ENCODE measurements around the gene TMEM63C.

DNA sequence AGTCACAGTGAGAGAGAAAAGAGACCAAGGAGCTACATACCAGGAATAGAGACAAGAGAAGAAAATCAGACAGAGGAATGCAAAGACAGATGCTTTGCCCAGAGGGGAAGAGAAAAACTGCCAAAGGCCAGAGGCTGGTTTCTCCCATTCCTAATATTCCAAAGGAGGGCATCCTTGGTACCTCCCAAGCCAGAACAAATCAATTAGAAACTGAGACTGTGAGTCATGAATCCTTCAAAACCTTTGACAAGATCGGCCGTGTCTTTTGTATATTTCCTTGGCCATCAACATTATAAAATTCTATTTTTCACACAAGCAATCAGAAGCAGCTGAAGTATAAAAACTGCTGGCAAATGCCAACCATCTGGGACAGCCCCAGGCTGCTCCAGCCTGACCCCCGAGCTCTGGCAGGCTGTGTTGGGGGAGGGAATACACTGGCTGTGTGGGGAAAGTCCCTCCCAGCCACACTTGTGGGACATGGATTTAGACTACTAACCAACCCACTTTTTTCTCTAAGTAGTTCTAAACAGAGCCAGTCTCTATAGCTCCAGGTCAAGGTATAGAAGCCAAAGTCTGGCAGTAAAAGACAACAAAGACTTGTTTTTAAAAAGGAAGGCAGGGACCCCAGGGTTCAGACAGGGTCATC, 125.4 kb downstream of the TMEM63C start:
- TF ChIP-seq, protein P1, sequence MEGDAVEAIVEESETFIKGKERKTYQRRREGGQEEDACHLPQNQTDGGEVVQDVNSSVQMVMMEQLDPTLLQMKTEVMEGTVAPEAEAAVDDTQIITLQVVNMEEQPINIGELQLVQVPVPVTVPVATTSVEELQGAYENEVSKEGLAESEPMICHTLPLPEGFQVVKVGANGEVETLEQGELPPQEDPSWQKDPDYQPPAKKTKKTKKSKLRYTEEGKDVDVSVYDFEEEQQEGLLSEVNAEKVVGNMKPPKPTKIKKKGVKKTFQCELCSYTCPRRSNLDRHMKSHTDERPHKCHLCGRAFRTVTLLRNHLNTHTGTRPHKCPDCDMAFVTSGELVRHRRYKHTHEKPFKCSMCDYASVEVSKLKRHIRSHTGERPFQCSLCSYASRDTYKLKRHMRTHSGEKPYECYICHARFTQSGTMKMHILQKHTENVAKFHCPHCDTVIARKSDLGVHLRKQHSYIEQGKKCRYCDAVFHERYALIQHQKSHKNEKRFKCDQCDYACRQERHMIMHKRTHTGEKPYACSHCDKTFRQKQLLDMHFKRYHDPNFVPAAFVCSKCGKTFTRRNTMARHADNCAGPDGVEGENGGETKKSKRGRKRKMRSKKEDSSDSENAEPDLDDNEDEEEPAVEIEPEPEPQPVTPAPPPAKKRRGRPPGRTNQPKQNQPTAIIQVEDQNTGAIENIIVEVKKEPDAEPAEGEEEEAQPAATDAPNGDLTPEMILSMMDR (conservative IDR thresholded peaks at IDR 0.05; ENCODE audit: low read depth, low read length) = no peak
- no peak for TF ChIP-seq EZH2phosphoT487 (IDR thresholded peaks at IDR 0.05; ENCODE audit: borderline replicate concordance, low read length)
- no peak for TF ChIP-seq EZH2 (IDR thresholded peaks at IDR 0.05; ENCODE audit: low read length, unreplicated experiment)

Measured in PC-3 (cell line).